ENCODE data around the gene VPS26A. TPM values are rescaled to one million over a fixed set of nuclear protein-coding genes. Genes with fewer than 3 reads are reported as not detected.

Gene VPS26A
- total and polyA plus RNA-seq, 2 donors (not counting 3 experiments of a cell fraction or from before 2014, with no cell fraction given) = 11.7 to 60.3 TPM

DNA sequence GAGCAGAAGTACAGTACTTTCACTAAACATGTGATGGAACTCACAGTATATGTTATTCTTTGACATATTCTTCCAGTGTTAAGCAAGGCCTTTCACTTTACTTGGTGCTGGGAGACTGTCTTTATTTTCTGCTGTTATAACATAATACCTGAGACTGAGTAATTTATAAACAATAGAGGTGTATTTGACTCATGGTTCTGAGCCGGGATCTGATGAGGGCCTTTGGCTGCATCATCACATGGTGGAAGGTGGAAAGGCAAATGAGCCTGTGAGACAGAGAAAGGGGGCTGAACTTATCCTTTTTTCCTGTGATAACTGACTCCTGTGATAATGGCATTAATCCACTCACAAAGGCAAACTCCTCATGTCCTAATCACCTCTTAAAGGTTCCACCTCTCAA, 57.5 kb downstream of the VPS26A start:
- intact Hi-C loops (cut with micrococcal nuclease) (loop anchor here (2.0 kb wide), 1 partner anchor 35 kb away; no protein-coding TSS in a partner anchor), dilution Hi-C loops (cut with MboI; ENCODE audit: extremely low pct_ligation_motif_present, low sequenced_read_pairs) (no loop called here)
- Histone ChIP-seq H3K9ac (replicated peaks; ENCODE audit: extremely low read depth, insufficient read depth, low read length) (peak overlapping the region; percentile 98), H3K79me2 (ENCODE audit: control insufficient read depth, insufficient read depth, low read length) (peaks cover 40% of the 10 kb centered on the region), H3K9me3 (replicated peaks; ENCODE audit: control insufficient read depth, insufficient read depth, low read length) (no peaks in the 10 kb centered on the region), H2AFZ (ENCODE audit: low read depth, low read length) (no peak overlapping the region), H3K36me3 (ENCODE audit: control insufficient read depth in 2 of 2, extremely low read depth in 1 of 2, insufficient read depth in 2 of 2, low read length in 2 of 2) (peaks cover 0 to 6% of the 10 kb centered on the region in 2 experiments), H4K20me1 (replicated peaks; ENCODE audit: control insufficient read depth, extremely low read depth, insufficient read depth, low read length) (no peaks in the 10 kb centered on the region), H3K4me3 (replicated peaks in 1 of 3; ENCODE audit: insufficient read depth in 1 of 3, low read depth in 1 of 3, low read length in 3 of 3) (peak overlapping the region in 1 of 3 experiments; percentile 96), H3K9me1 (replicated peaks; ENCODE audit: control insufficient read depth, extremely low read depth, insufficient read depth, low read length) (no peaks in the 10 kb centered on the region), H3K4me2 (ENCODE audit: insufficient read depth, low read length) (peak overlapping the region; percentile 93), H3K4me1 (ENCODE audit: control insufficient read depth, extremely low read depth, insufficient read depth, low read length) (peaks cover 17% of the 10 kb centered on the region), H3K27ac (ENCODE audit: insufficient read depth, low read depth, low read length) (no peak overlapping the region), H3K27me3 (ENCODE audit: control insufficient read depth in 2 of 2, insufficient read depth in 2 of 2, low read length in 2 of 2) (no peaks in the 10 kb centered on the region)
- no peak for DNase-seq (ENCODE audit: low read depth, low spot score)
- FAIRE-seq = no peak
- TF ChIP-seq FOS (IDR thresholded peaks at IDR 0.05; ENCODE audit: borderline replicate concordance, insufficient read depth, low read length) (no peak), EZH2 (IDR thresholded peaks at IDR 0.05; ENCODE audit: borderline replicate concordance, low read depth, low read length, severe bottlenecking) (no peak), POLR2AphosphoS5 (IDR thresholded peaks at IDR 0.05; ENCODE audit: insufficient read depth, low read depth, low read length) (no peak), GATA2 (IDR thresholded peaks at IDR 0.05; ENCODE audit: insufficient read depth, insufficient read length, low read depth, low read length) (no peak), POLR2A (IDR thresholded peaks at IDR 0.05; ENCODE audit: low read depth, low read length) (no peak), JUN (IDR thresholded peaks at IDR 0.05; ENCODE audit: borderline replicate concordance, insufficient read depth, insufficient read length, low read depth) (no peak), MYC (IDR thresholded peaks at IDR 0.05; ENCODE audit: low read depth, low read length) (no peak)
- TF ChIP-seq, protein P1, sequence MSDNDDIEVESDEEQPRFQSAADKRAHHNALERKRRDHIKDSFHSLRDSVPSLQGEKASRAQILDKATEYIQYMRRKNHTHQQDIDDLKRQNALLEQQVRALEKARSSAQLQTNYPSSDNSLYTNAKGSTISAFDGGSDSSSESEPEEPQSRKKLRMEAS (IDR thresholded peaks at IDR 0.05; ENCODE audit: insufficient read depth, insufficient read length) = no peak
- TF ChIP-seq, protein P2, sequence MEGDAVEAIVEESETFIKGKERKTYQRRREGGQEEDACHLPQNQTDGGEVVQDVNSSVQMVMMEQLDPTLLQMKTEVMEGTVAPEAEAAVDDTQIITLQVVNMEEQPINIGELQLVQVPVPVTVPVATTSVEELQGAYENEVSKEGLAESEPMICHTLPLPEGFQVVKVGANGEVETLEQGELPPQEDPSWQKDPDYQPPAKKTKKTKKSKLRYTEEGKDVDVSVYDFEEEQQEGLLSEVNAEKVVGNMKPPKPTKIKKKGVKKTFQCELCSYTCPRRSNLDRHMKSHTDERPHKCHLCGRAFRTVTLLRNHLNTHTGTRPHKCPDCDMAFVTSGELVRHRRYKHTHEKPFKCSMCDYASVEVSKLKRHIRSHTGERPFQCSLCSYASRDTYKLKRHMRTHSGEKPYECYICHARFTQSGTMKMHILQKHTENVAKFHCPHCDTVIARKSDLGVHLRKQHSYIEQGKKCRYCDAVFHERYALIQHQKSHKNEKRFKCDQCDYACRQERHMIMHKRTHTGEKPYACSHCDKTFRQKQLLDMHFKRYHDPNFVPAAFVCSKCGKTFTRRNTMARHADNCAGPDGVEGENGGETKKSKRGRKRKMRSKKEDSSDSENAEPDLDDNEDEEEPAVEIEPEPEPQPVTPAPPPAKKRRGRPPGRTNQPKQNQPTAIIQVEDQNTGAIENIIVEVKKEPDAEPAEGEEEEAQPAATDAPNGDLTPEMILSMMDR (IDR thresholded peaks at IDR 0.05; ENCODE audit: extremely low read depth in 1 of 2, insufficient read depth in 1 of 2, low read depth in 1 of 2, low read length in 2 of 2) = no peak
- CTCF ChIA-PET = interaction anchor here (0.6 kb wide), 1 partner anchor 128 kb away, joined by 3 read pairs; no protein-coding TSS in a partner anchor
- POLR2A ChIA-PET = no interaction called here
- BruUV-seq (replicated peaks) = no TSS peak
